H9 (cell line): Measurements from ENCODE around the gene FHIT. TPM values are rescaled to one million over a fixed set of nuclear protein-coding genes. Genes with fewer than 3 reads are reported as not detected.

Source experiments
- DNase-seq: peaks from one replicate; pipeline ENCODE4 v3.0.0-alpha.2; 2017
- H2AFZ ChIP-seq: one replicate; pipeline ENCODE4 v1.6.1; 2013; ENCODE audit warnings: mild to moderate bottlenecking, low read length, control low read depth, moderate library complexity
- H2AK5ac ChIP-seq: 2 replicates; pipeline ENCODE4 v1.6.1; 2013; ENCODE audit warnings: low read length, control low read depth, mixed read lengths; ENCODE audit not compliant: insufficient read length
- H2BK120ac ChIP-seq: one replicate; pipeline ENCODE4 v1.6.1; 2013; ENCODE audit warnings: low read depth, mild to moderate bottlenecking, low read length, control low read depth, inconsistent platforms; ENCODE audit not compliant: poor library complexity, severe bottlenecking
- H2BK12ac ChIP-seq: 2 replicates; pipeline ENCODE4 v1.6.1; 2013; ENCODE audit warnings: low read length, control low read depth, mixed read lengths, low read depth; ENCODE audit not compliant: insufficient read length
- H2BK15ac ChIP-seq: 2 replicates; pipeline ENCODE4 v1.6.1; 2013; ENCODE audit warnings: low read depth, low read length, control low read depth
- H2BK20ac ChIP-seq: one replicate; pipeline ENCODE4 v1.6.1; 2013; ENCODE audit warnings: low read depth, mild to moderate bottlenecking, low read length, control low read depth, inconsistent platforms; ENCODE audit not compliant: poor library complexity, severe bottlenecking
- H2BK5ac ChIP-seq: 2 replicates; pipeline ENCODE4 v1.6.1; 2013; ENCODE audit warnings: low read length, control low read depth, mixed read lengths; ENCODE audit not compliant: insufficient read length
- H3K14ac ChIP-seq: 2 replicates; pipeline ENCODE4 v1.6.1; 2013; ENCODE audit warnings: low read length, control low read depth; ENCODE audit not compliant: insufficient read depth
- H3K18ac ChIP-seq: 2 replicates; pipeline ENCODE4 v1.6.1; 2013; ENCODE audit warnings: low read depth, mild to moderate bottlenecking, mixed read lengths, low read length, control low read depth; ENCODE audit not compliant: insufficient read length
- H3K23ac ChIP-seq: 2 replicates; pipeline ENCODE4 v1.6.1; 2013; ENCODE audit warnings: low read length, control low read depth, mixed read lengths, low read depth; ENCODE audit not compliant: insufficient read length
- H3K23me2 ChIP-seq: 2 replicates; pipeline ENCODE4 v1.6.1; 2013; ENCODE audit warnings: low read depth, mild to moderate bottlenecking, mixed read lengths, low read length, control low read depth; ENCODE audit not compliant: insufficient read length, poor library complexity, severe bottlenecking
- H3K27ac ChIP-seq: 2 replicates; pipeline ENCODE4 v1.5.1; 2013; ENCODE audit warnings: low read length, control low read depth, mixed read lengths, low read depth; ENCODE audit not compliant: insufficient read length
- H3K27me3 ChIP-seq: 2 replicates; pipeline ENCODE4 v1.6.1; 2013; ENCODE audit warnings: low read length, control low read depth, inconsistent platforms; ENCODE audit not compliant: insufficient read depth
- H3K4ac ChIP-seq: 2 replicates; pipeline ENCODE4 v1.6.1; 2013; ENCODE audit warnings: low read depth, mild to moderate bottlenecking, control low read depth, inconsistent platforms, low read length, moderate library complexity
- H3K4me1 ChIP-seq: 2 replicates; pipeline ENCODE4 v1.6.1; 2013; ENCODE audit warnings: low read length, control low read depth, inconsistent platforms; ENCODE audit not compliant: insufficient read depth
- H3K4me2 ChIP-seq: 2 replicates; pipeline ENCODE4 v1.6.1; 2013; ENCODE audit warnings: low read length, control low read depth, mixed read lengths; ENCODE audit not compliant: insufficient read length, insufficient read depth
- H3K56ac ChIP-seq: 2 replicates; pipeline ENCODE4 v1.6.1; 2013; ENCODE audit warnings: low read depth, mild to moderate bottlenecking, mixed read lengths, low read length, control low read depth; ENCODE audit not compliant: insufficient read length
- H3K79me1 ChIP-seq: 2 replicates; pipeline ENCODE4 v1.6.1; 2013; ENCODE audit warnings: low read depth, mild to moderate bottlenecking, moderate library complexity, low read length, control low read depth, inconsistent platforms; ENCODE audit not compliant: insufficient read depth, poor library complexity, severe bottlenecking
- H3K79me2 ChIP-seq: 2 replicates; pipeline ENCODE4 v1.6.1; 2013; ENCODE audit warnings: low read length, control low read depth, inconsistent platforms; ENCODE audit not compliant: insufficient read depth
- H3K9ac ChIP-seq: 2 replicates; pipeline ENCODE4 v1.6.1; 2013; ENCODE audit warnings: low read length, control low read depth, mixed read lengths; ENCODE audit not compliant: insufficient read length; ENCODE audit errors: extremely low read depth
- H3K9me3 ChIP-seq: one replicate; pipeline ENCODE4 v1.6.1; 2013; ENCODE audit warnings: low read depth, low read length, inconsistent platforms; ENCODE audit not compliant: control insufficient read depth
- H3T11ph ChIP-seq: one replicate; pipeline ENCODE4 v1.6.1; 2013; ENCODE audit warnings: mild to moderate bottlenecking, low read length, control low read depth, inconsistent platforms
- H4K20me1 ChIP-seq: one replicate; pipeline ENCODE4 v1.6.1; 2013; ENCODE audit not compliant: control insufficient read depth, insufficient read length, insufficient read depth
- H4K5ac ChIP-seq: 2 replicates; pipeline ENCODE4 v1.6.1; 2013; ENCODE audit warnings: low read depth, mild to moderate bottlenecking, mixed read lengths, low read length, control low read depth; ENCODE audit not compliant: insufficient read length
- H4K8ac ChIP-seq: replicated peaks from 2 replicates; pipeline ENCODE4 v1.6.1; 2013; ENCODE audit warnings: low read length, control low read depth, mixed read lengths, low read depth; ENCODE audit not compliant: insufficient read length
- H4K91ac ChIP-seq: 2 replicates; pipeline ENCODE4 v1.6.1; 2013; ENCODE audit warnings: low read depth, mild to moderate bottlenecking, moderate library complexity, mixed read lengths, low read length, control low read depth; ENCODE audit not compliant: insufficient read length
- H3K27ac Mint-ChIP-seq, 3 experiments: 2 replicates in 2 of 3; 3 replicates in 1 of 3; pipeline ENCODE4 v1.8.0; 2020 to 2021; ENCODE audit warnings: mixed read lengths in 3 of 3, mild to moderate bottlenecking in 1 of 3, moderate library complexity in 1 of 3
- H3K27me3 Mint-ChIP-seq: 2 replicates; pipeline ENCODE4 v1.8.0; 2021; ENCODE audit warnings: low read depth, mild to moderate bottlenecking, moderate library complexity, mixed read lengths
- H3K36me3 Mint-ChIP-seq, 3 experiments: 2 replicates in 2 of 3; 3 replicates in 1 of 3; pipeline ENCODE4 v1.8.0; 2020 to 2021; ENCODE audit warnings: low read depth in 3 of 3, mixed read lengths in 3 of 3; ENCODE audit not compliant: insufficient read depth in 1 of 3
- H3K4me1 Mint-ChIP-seq, 2 experiments: 2 replicates each; pipeline ENCODE4 v1.8.0; 2020; ENCODE audit warnings: mixed read lengths in 2 of 2
- H3K4me3 Mint-ChIP-seq, 2 experiments: 2 replicates in 1 of 2; 3 replicates in 1 of 2; pipeline ENCODE4 v1.8.0; 2020 to 2021; ENCODE audit warnings: mild to moderate bottlenecking in 2 of 2, mixed read lengths in 2 of 2, moderate library complexity in 1 of 2
- H3K9me3 Mint-ChIP-seq, 2 experiments: 2 replicates in 1 of 2; 3 replicates in 1 of 2; pipeline ENCODE4 v1.8.0; 2020; ENCODE audit warnings: mild to moderate bottlenecking in 2 of 2, mixed read lengths in 2 of 2, moderate library complexity in 1 of 2
- WGBS: extraction: QIAGEN DNeasy Blood & Tissue Kit; methylation state at CpG from one replicate; pipeline ENCODE4 v1.1.7; 2013; ENCODE audit warnings: missing lambda C conversion rate, low lambda C conversion rate, mixed read lengths; ENCODE audit not compliant: insufficient read length; ENCODE audit errors: extremely low coverage; 5-methylcytosine and 5-hydroxymethylcytosine counted together
- total RNA-seq: library from RNA; stranded (reverse); gene quantifications from 2 replicates; pipeline ENCODE4 v1.2.1, GENCODE V29; 2021
- TF ChIP-seq, protein P1 (sequence below): fragments of 200-600 bp; sonication (generic); conservative IDR thresholded peaks from 3 replicates; pipeline ENCODE4 v1.8.0; 2021; ENCODE audit warnings: antibody characterized with exemption, mild to moderate bottlenecking

The FHIT gene
- total RNA-seq, 1 experiment from 2014 or later: 3.0 TPM

DNA sequence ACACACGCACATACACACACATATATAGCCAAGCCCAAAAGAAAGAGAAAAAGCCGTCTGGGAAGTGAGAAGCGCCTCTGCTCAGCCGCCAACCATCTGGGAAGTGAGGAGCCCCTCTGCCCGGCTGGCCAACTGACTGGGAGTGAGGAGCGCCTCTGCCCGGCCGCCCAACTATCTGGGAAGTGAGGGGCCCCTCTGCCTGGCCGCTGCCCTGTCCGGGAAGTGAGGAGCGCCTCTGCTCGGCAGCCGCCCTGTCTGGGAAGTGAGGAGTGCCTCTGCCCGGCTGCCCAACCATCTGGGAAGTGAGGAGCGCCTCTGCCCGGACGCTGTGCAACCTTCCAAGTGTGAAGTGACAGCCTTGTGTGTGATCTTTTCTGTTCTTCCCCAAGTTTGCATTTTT is 49.2 kb downstream of the FHIT start:
- H3K4ac ChIP-seq: no peak overlapping the region
- Mint-ChIP-seq H3K36me3 (peaks cover 0 to 9% (median 2%) of the 10 kb centered on the region in 3 experiments; a peak in 5 of 7 replicates), H3K4me3 (no peak overlapping the region)

More for the DNA sequence above, 49.2 kb downstream of the FHIT start:
- H3K27me3 Mint-ChIP-seq: no peaks in the 10 kb centered on the region
- Histone ChIP-seq H3K23me2 (no peaks in the 10 kb centered on the region), H3K18ac (no peak overlapping the region), H2BK15ac (no peak overlapping the region), H3K56ac (no peak overlapping the region), H4K91ac (no peak overlapping the region), H3K23ac (no peak overlapping the region), H4K5ac (no peak overlapping the region), H3K4me1 (no peaks in the 10 kb centered on the region), H2BK5ac (no peak overlapping the region), H2AK5ac (no peak overlapping the region), H3K27ac (no peak overlapping the region), H4K20me1 (no peaks in the 10 kb centered on the region), H3K27me3 (no peaks in the 10 kb centered on the region), H4K8ac (no peak overlapping the region), H3K4me2 (no peak overlapping the region), H3T11ph (no peak overlapping the region), H2BK12ac (no peak overlapping the region), H3K79me1 (no peaks in the 10 kb centered on the region), H3K79me2 (no peaks in the 10 kb centered on the region), H2BK120ac (no peak overlapping the region), H2AFZ (no peak overlapping the region), H2BK20ac (no peak overlapping the region), H3K9me3 (no peaks in the 10 kb centered on the region), H3K9ac (no peak overlapping the region), H3K14ac (no peak overlapping the region)
- peaks cover 15 to 20% of the 10 kb centered on the region in 2 experiments; a peak in 4 of 5 replicates for H3K9me3 Mint-ChIP-seq
- WGBS: no CpG with 5 or more reads among the region's 17 CpGs
- no peak overlapping the region for H3K27ac Mint-ChIP-seq
- TF ChIP-seq, protein P1, sequence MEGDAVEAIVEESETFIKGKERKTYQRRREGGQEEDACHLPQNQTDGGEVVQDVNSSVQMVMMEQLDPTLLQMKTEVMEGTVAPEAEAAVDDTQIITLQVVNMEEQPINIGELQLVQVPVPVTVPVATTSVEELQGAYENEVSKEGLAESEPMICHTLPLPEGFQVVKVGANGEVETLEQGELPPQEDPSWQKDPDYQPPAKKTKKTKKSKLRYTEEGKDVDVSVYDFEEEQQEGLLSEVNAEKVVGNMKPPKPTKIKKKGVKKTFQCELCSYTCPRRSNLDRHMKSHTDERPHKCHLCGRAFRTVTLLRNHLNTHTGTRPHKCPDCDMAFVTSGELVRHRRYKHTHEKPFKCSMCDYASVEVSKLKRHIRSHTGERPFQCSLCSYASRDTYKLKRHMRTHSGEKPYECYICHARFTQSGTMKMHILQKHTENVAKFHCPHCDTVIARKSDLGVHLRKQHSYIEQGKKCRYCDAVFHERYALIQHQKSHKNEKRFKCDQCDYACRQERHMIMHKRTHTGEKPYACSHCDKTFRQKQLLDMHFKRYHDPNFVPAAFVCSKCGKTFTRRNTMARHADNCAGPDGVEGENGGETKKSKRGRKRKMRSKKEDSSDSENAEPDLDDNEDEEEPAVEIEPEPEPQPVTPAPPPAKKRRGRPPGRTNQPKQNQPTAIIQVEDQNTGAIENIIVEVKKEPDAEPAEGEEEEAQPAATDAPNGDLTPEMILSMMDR: no peak
- no peak for DNase-seq
- H3K4me1 Mint-ChIP-seq: no peaks in the 10 kb centered on the region; a peak in 1 of 4 replicates
